ENCODE measurements around the gene CTCFL. TPM values are rescaled to one million over a fixed set of nuclear protein-coding genes. Genes with fewer than 3 reads are reported as not detected.

Gene CTCFL
- total and polyA plus RNA-seq, 2 donors (not counting 3 experiments of a cell fraction or from before 2014, with no cell fraction given) = not detected

DNA sequence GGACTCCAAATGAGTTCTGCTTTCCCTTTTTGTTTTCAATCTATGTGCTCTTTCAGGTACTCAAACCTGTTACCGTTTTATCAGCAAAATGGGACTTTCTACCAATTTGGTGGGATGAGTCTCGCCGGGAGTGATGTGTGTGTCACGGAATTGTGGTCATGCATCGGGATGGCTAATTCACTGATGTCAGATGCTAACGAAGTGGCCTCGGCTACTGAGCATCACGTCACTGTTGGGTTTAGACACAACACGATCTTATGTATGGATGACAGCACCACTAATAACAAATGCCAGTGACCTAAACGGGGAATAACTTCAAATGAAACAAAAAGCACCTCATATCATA, 34.3 kb upstream of the CTCFL start:
- no peak overlapping the region for H3K9ac ChIP-seq (replicated peaks; ENCODE audit: extremely low read depth, insufficient read depth, low read length)
- H3K4me1 ChIP-seq (ENCODE audit: control insufficient read depth, extremely low read depth, insufficient read depth, low read length) = no peaks in the 10 kb centered on the region
- H2AFZ ChIP-seq (ENCODE audit: low read depth, low read length) = no peak overlapping the region
- H3K79me2 ChIP-seq (ENCODE audit: control insufficient read depth, insufficient read depth, low read length) = no peaks in the 10 kb centered on the region
- H3K9me3 ChIP-seq (replicated peaks; ENCODE audit: control insufficient read depth, insufficient read depth, low read length) = no peaks in the 10 kb centered on the region
- H3K9me1 ChIP-seq (replicated peaks; ENCODE audit: control insufficient read depth, extremely low read depth, insufficient read depth, low read length) = no peaks in the 10 kb centered on the region
- POLR2A ChIA-PET = no interaction called here
- H3K4me2 ChIP-seq (ENCODE audit: insufficient read depth, low read length) = no peak overlapping the region
- FAIRE-seq = no peak
- DNase-seq (ENCODE audit: low read depth, low spot score) = no peak
- no peak overlapping the region for H3K4me3 ChIP-seq (replicated peaks in 1 of 3; ENCODE audit: insufficient read depth in 1 of 3, low read depth in 1 of 3, low read length in 3 of 3)
- no peaks in the 10 kb centered on the region for H4K20me1 ChIP-seq (replicated peaks; ENCODE audit: control insufficient read depth, extremely low read depth, insufficient read depth, low read length)
- TF ChIP-seq, protein P1, sequence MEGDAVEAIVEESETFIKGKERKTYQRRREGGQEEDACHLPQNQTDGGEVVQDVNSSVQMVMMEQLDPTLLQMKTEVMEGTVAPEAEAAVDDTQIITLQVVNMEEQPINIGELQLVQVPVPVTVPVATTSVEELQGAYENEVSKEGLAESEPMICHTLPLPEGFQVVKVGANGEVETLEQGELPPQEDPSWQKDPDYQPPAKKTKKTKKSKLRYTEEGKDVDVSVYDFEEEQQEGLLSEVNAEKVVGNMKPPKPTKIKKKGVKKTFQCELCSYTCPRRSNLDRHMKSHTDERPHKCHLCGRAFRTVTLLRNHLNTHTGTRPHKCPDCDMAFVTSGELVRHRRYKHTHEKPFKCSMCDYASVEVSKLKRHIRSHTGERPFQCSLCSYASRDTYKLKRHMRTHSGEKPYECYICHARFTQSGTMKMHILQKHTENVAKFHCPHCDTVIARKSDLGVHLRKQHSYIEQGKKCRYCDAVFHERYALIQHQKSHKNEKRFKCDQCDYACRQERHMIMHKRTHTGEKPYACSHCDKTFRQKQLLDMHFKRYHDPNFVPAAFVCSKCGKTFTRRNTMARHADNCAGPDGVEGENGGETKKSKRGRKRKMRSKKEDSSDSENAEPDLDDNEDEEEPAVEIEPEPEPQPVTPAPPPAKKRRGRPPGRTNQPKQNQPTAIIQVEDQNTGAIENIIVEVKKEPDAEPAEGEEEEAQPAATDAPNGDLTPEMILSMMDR (IDR thresholded peaks at IDR 0.05; ENCODE audit: extremely low read depth in 1 of 2, insufficient read depth in 1 of 2, low read depth in 1 of 2, low read length in 2 of 2) = no peak
- TF ChIP-seq EZH2 (IDR thresholded peaks at IDR 0.05; ENCODE audit: borderline replicate concordance, low read depth, low read length, severe bottlenecking) (no peak), POLR2AphosphoS5 (IDR thresholded peaks at IDR 0.05; ENCODE audit: insufficient read depth, low read depth, low read length) (no peak), JUN (IDR thresholded peaks at IDR 0.05; ENCODE audit: borderline replicate concordance, insufficient read depth, insufficient read length, low read depth) (no peak), GATA2 (IDR thresholded peaks at IDR 0.05; ENCODE audit: insufficient read depth, insufficient read length, low read depth, low read length) (no peak)
- TF ChIP-seq, protein P2, sequence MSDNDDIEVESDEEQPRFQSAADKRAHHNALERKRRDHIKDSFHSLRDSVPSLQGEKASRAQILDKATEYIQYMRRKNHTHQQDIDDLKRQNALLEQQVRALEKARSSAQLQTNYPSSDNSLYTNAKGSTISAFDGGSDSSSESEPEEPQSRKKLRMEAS (IDR thresholded peaks at IDR 0.05; ENCODE audit: insufficient read depth, insufficient read length) = no peak
- no peaks in the 10 kb centered on the region for H3K36me3 ChIP-seq (ENCODE audit: control insufficient read depth in 2 of 2, extremely low read depth in 1 of 2, insufficient read depth in 2 of 2, low read length in 2 of 2)
- intact Hi-C loops (cut with micrococcal nuclease) = no loop called here
- H3K27ac ChIP-seq (ENCODE audit: insufficient read depth, low read depth, low read length) = no peak overlapping the region
- CTCF ChIA-PET = no interaction called here
- no TSS peak for BruUV-seq (replicated peaks)
- dilution Hi-C loops (cut with MboI; ENCODE audit: extremely low pct_ligation_motif_present, low sequenced_read_pairs) = no loop called here
- H3K27me3 ChIP-seq (ENCODE audit: control insufficient read depth in 2 of 2, insufficient read depth in 2 of 2, low read length in 2 of 2) = no peaks in the 10 kb centered on the region

Measured in endothelial cell of umbilical vein (primary cell).